ENCODE results near the gene ECPAS. TPM values are rescaled to one million over a fixed set of nuclear protein-coding genes. Genes with fewer than 3 reads are reported as not detected.
"Not testable (repeated sequence)": the region's sequence is repeated elsewhere in the genome, so short reads cannot be mapped to it uniquely, and the experiment has no call there.

The ECPAS gene
- total and polyA plus RNA-seq, 4 donors = 11.0 to 94.3 (median 51.7) TPM

GRCh38 chr9:111455638-111456037 lies 28.5 kb downstream of the ECPAS start:
- intact Hi-C loops (cut with DNase I) = no loop called here
- Histone ChIP-seq H3K36me3 (ENCODE audit: control insufficient read depth in 1 of 2, insufficient read depth in 2 of 2, low read length in 1 of 2) (no peaks in the 10 kb centered on the region), H3K4me1 (ENCODE audit: control insufficient read depth in 1 of 2, insufficient read depth in 2 of 2, low read length in 2 of 2) (peaks cover 0 to 2% of the 10 kb centered on the region in 2 donors), H3K4me3 (ENCODE audit: low read length in 2 of 2) (no peak overlapping the region), H3K27ac (ENCODE audit: low read depth in 1 of 2, low read length in 2 of 2) (no peak overlapping the region), H3K9me3 (ENCODE audit: control insufficient read depth, low read length) (no peaks in the 10 kb centered on the region), H3K27me3 (ENCODE audit: control insufficient read depth in 1 of 2, insufficient read depth in 2 of 2, low read length in 1 of 2) (no peaks in the 10 kb centered on the region)
- ATAC-seq (ENCODE audit: low FRiP score) (no peak), DNase-seq (no peak)
- 97 to 100% methylated on average over 2 of the region's 2 CpGs for WGBS, 2 donors

DNA sequence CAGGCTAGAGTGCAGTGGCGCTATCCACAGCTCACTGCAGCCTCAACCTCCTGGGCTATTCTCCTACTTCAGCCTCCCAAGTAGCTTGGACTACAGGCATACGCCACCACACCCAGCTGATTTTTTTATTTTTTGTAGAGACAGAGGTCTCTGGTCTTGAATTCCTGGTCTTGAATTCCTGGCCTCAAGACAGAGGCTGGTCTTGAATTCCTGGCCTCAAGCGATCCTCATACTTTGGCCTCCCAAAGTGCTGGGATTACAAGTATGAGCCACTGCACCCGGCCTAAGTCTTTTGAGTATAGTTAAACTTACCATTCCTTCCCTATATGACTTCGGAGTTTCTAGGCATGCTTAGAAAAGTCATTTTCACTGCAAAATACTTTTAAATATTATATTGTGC lies 29.4 kb downstream of the ECPAS start:
- Histone ChIP-seq H3K4me1 (ENCODE audit: control insufficient read depth in 1 of 2, insufficient read depth in 2 of 2, low read length in 2 of 2) (peaks cover 0 to 2% of the 10 kb centered on the region in 2 donors), H3K9me3 (ENCODE audit: control insufficient read depth, low read length) (no peaks in the 10 kb centered on the region), H3K36me3 (ENCODE audit: control insufficient read depth in 1 of 2, insufficient read depth in 2 of 2, low read length in 1 of 2) (no peaks in the 10 kb centered on the region), H3K27ac (ENCODE audit: low read depth in 1 of 2, low read length in 2 of 2) (no peak overlapping the region), H3K4me3 (ENCODE audit: low read length in 2 of 2) (no peak overlapping the region), H3K27me3 (ENCODE audit: control insufficient read depth in 1 of 2, insufficient read depth in 2 of 2, low read length in 1 of 2) (no peaks in the 10 kb centered on the region)
- DNase-seq (no peak), ATAC-seq (ENCODE audit: low FRiP score) (no peak)
- intact Hi-C loops (cut with DNase I) = no loop called here
- WGBS, 2 donors = 96 to 99% methylated on average over 5 of the region's 5 CpGs

- Histone ChIP-seq H3K27ac (ENCODE audit: low read depth in 1 of 2, low read length in 2 of 2) (no peak overlapping the region), H3K9me3 (ENCODE audit: control insufficient read depth, low read length) (no peaks in the 10 kb centered on the region), H3K27me3 (ENCODE audit: control insufficient read depth in 1 of 2, insufficient read depth in 2 of 2, low read length in 1 of 2) (no peaks in the 10 kb centered on the region), H3K36me3 (ENCODE audit: control insufficient read depth in 1 of 2, insufficient read depth in 2 of 2, low read length in 1 of 2) (peaks cover 0 to 2% of the 10 kb centered on the region in 2 donors), H3K4me3 (ENCODE audit: low read length in 2 of 2) (no peak overlapping the region), H3K4me1 (ENCODE audit: control insufficient read depth in 1 of 2, insufficient read depth in 2 of 2, low read length in 2 of 2) (peaks cover 0 to 4% of the 10 kb centered on the region in 2 donors)
- ATAC-seq (ENCODE audit: low FRiP score) = no peak
- DNase-seq = no peak
- intact Hi-C loops (cut with DNase I) = no loop called here
- 2 to 6% methylated on average over 1 of the region's 1 CpG for WGBS, 2 donors
Observed at GRCh38 chr9:111451570-111451969, 32.6 kb downstream of the ECPAS start.

DNA sequence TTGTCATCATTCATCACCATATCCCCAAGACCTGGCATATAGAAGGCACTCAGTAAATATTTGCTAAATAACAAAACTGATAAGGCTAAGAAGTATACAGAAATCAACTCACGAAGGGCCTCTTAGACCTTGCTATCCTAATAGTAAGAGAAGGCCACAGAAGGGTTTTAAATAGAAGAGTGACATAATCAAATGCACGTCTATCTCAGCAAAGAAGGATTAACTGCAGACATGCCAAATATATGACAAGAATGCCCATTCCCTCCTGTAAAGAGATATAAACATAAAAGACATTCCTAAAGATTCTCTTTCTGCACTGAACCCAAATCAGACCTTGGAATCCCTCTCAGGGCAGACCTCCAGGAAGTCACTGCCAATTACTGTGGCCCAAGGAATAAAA lies 34.1 kb downstream of the ECPAS start:
- Histone ChIP-seq H3K27ac (ENCODE audit: low read depth in 1 of 2, low read length in 2 of 2) (no peak overlapping the region), H3K36me3 (ENCODE audit: control insufficient read depth in 1 of 2, insufficient read depth in 2 of 2, low read length in 1 of 2) (peaks cover 0 to 2% of the 10 kb centered on the region in 2 donors), H3K27me3 (ENCODE audit: control insufficient read depth in 1 of 2, insufficient read depth in 2 of 2, low read length in 1 of 2) (no peaks in the 10 kb centered on the region), H3K4me3 (ENCODE audit: low read length in 2 of 2) (no peak overlapping the region), H3K4me1 (ENCODE audit: control insufficient read depth in 1 of 2, insufficient read depth in 2 of 2, low read length in 2 of 2) (peaks cover 0 to 4% of the 10 kb centered on the region in 2 donors), H3K9me3 (ENCODE audit: control insufficient read depth, low read length) (no peaks in the 10 kb centered on the region)
- WGBS, 2 donors = 9 to 13% methylated on average over 2 of the region's 2 CpGs
- intact Hi-C loops (cut with DNase I) = no loop called here
- ATAC-seq (ENCODE audit: low FRiP score) (no peak), DNase-seq (no peak)

- ATAC-seq (ENCODE audit: low FRiP score) = no peak
- Histone ChIP-seq H3K4me1 (ENCODE audit: control insufficient read depth in 1 of 2, insufficient read depth in 2 of 2, low read length in 2 of 2) (peaks cover 0 to 4% of the 10 kb centered on the region in 2 donors), H3K9me3 (ENCODE audit: control insufficient read depth, low read length) (no peaks in the 10 kb centered on the region), H3K36me3 (ENCODE audit: control insufficient read depth in 1 of 2, insufficient read depth in 2 of 2, low read length in 1 of 2) (peaks cover 0 to 2% of the 10 kb centered on the region in 2 donors), H3K27ac (ENCODE audit: low read depth in 1 of 2, low read length in 2 of 2) (no peak overlapping the region), H3K27me3 (ENCODE audit: control insufficient read depth in 1 of 2, insufficient read depth in 2 of 2, low read length in 1 of 2) (no peaks in the 10 kb centered on the region), H3K4me3 (ENCODE audit: low read length in 2 of 2) (no peak overlapping the region)
- DNase-seq = no peak
- intact Hi-C loops (cut with DNase I) = no loop called here
- WGBS, 2 donors = 91 to 92% methylated on average over 1 of the region's 1 CpG
Observed at GRCh38 chr9:111449705-111450104, 34.5 kb downstream of the ECPAS start.

DNA sequence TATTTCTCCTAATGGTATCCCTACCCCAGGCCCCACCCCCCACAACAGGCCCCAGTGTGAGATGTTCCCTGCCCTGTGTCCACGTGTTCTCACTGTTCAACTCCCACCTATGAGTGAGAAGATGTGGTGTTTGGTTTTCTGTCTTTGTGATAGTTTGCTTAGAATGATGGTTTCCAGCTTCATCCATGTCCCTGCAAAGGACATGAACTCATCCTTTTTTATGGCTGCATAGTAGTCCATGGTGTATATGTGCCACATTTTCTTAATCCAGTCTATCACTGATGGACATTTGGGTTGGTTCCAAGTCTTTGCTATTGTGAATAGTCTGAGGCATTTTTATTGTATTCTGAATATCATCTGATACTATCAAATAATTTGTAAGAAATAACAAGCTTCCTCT lies 38.4 kb downstream of the ECPAS start:
- ATAC-seq (ENCODE audit: low FRiP score); H3K36me3 ChIP-seq (ENCODE audit: control insufficient read depth in 1 of 2, insufficient read depth in 2 of 2, low read length in 1 of 2); intact Hi-C loops (cut with DNase I); H3K27ac ChIP-seq (ENCODE audit: low read depth in 1 of 2, low read length in 2 of 2); H3K27me3 ChIP-seq (ENCODE audit: control insufficient read depth in 1 of 2, insufficient read depth in 2 of 2, low read length in 1 of 2); H3K4me3 ChIP-seq (ENCODE audit: low read length in 2 of 2); H3K9me3 ChIP-seq (ENCODE audit: control insufficient read depth, low read length); DNase-seq; H3K4me1 ChIP-seq (ENCODE audit: control insufficient read depth in 1 of 2, insufficient read depth in 2 of 2, low read length in 2 of 2): not testable (repeated sequence)
- 97 to 98% methylated on average over 1 of the region's 1 CpG for WGBS, 2 donors

DNA sequence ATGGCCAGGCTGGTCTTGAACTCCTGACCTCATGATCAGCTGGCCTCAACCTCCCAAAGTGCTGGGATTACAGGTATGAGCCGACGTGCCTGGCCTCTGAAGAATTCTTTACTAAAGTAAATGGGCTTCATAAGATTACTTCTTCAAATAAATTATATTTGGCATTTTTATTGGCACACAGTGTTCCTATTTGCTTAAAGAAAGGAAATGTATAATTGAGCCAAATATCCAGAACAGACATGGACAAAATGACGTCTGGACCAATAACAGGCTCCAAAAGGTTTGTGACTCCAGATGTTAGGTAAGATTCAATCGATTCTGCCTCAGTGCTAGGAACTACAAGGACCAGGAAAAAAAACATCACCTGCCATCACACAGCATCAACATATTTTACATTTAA lies 40.7 kb downstream of the ECPAS start:
- intact Hi-C loops (cut with DNase I) = no loop called here
- H3K9me3 ChIP-seq (ENCODE audit: control insufficient read depth, low read length) = no peaks in the 10 kb centered on the region
- H3K4me3 ChIP-seq (ENCODE audit: low read length in 2 of 2) = no peak overlapping the region
- H3K4me1 ChIP-seq (ENCODE audit: control insufficient read depth in 1 of 2, insufficient read depth in 2 of 2, low read length in 2 of 2) = no peaks in the 10 kb centered on the region
- DNase-seq (no peak), ATAC-seq (ENCODE audit: low FRiP score) (no peak)
- H3K27me3 ChIP-seq (ENCODE audit: control insufficient read depth in 1 of 2, insufficient read depth in 2 of 2, low read length in 1 of 2) = no peaks in the 10 kb centered on the region
- WGBS, 2 donors = 59 to 61% methylated on average over 4 of the region's 4 CpGs
- peaks cover 0 to 6% of the 10 kb centered on the region in 2 donors for H3K36me3 ChIP-seq (ENCODE audit: control insufficient read depth in 1 of 2, insufficient read depth in 2 of 2, low read length in 1 of 2)
- no peak overlapping the region for H3K27ac ChIP-seq (ENCODE audit: low read depth in 1 of 2, low read length in 2 of 2)

GRCh38 chr9:111442360-111443027 lies 41.7 kb downstream of the ECPAS start:
- intact Hi-C loops (cut with DNase I) = no loop called here
- H3K36me3 ChIP-seq (ENCODE audit: control insufficient read depth in 1 of 2, insufficient read depth in 2 of 2, low read length in 1 of 2) = peaks cover 1 to 6% of the 10 kb centered on the region in 2 donors
- H3K27ac ChIP-seq (ENCODE audit: low read depth in 1 of 2, low read length in 2 of 2) = no peak overlapping the region
- H3K4me1 ChIP-seq (ENCODE audit: control insufficient read depth in 1 of 2, insufficient read depth in 2 of 2, low read length in 2 of 2) = no peaks in the 10 kb centered on the region
- WGBS, 2 donors = 87 to 90% methylated on average over 4 of the region's 4 CpGs
- DNase-seq (no peak), ATAC-seq (ENCODE audit: low FRiP score) (no peak)
- no peaks in the 10 kb centered on the region for H3K27me3 ChIP-seq (ENCODE audit: control insufficient read depth in 1 of 2, insufficient read depth in 2 of 2, low read length in 1 of 2)
- H3K9me3 ChIP-seq (ENCODE audit: control insufficient read depth, low read length) = no peaks in the 10 kb centered on the region
- H3K4me3 ChIP-seq (ENCODE audit: low read length in 2 of 2) = no peak overlapping the region

DNA sequence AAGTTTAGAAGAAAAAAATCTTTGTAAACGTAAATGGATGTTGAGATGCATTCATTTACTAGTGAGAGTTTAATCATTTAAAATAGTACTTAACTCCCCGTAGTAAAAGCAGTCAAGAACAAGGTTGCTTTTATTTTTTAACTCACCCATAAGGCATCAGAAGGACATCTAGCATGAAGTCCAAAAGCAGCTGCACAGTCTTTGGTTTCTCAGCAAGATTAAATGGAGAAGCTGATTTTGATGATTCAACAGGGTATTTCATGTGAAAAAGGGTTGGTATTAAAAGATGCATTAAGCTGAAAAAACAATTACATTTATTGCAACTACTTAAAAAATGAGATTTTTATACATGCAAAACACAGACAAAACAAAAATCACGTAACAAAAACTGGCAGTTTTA lies 44.0 kb downstream of the ECPAS start:
- no peak for ATAC-seq (ENCODE audit: low FRiP score)
- WGBS, 2 donors = 87 to 95% methylated on average over 3 of the region's 3 CpGs
- H3K36me3 ChIP-seq (ENCODE audit: control insufficient read depth in 1 of 2, insufficient read depth in 2 of 2, low read length in 1 of 2) = peaks cover 1 to 6% of the 10 kb centered on the region in 2 donors

More for the DNA sequence above, 44.0 kb downstream of the ECPAS start:
- Histone ChIP-seq H3K9me3 (ENCODE audit: control insufficient read depth, low read length) (no peaks in the 10 kb centered on the region), H3K27me3 (ENCODE audit: control insufficient read depth in 1 of 2, insufficient read depth in 2 of 2, low read length in 1 of 2) (no peaks in the 10 kb centered on the region), H3K4me1 (ENCODE audit: control insufficient read depth in 1 of 2, insufficient read depth in 2 of 2, low read length in 2 of 2) (no peaks in the 10 kb centered on the region), H3K4me3 (ENCODE audit: low read length in 2 of 2) (no peak overlapping the region), H3K27ac (ENCODE audit: low read depth in 1 of 2, low read length in 2 of 2) (no peak overlapping the region)
- intact Hi-C loops (cut with DNase I) = no loop called here
- DNase-seq = no peak

All from aorta (tissue), 5 donors.